Measurements from ENCODE around the gene IMMP2L. TPM values are rescaled to one million over a fixed set of nuclear protein-coding genes. Genes with fewer than 3 reads are reported as not detected.

The IMMP2L gene
- total and polyA plus RNA-seq, 2 donors (not counting 3 experiments of a cell fraction or from before 2014, with no cell fraction given) = 9.9 to 11.8 TPM

DNA sequence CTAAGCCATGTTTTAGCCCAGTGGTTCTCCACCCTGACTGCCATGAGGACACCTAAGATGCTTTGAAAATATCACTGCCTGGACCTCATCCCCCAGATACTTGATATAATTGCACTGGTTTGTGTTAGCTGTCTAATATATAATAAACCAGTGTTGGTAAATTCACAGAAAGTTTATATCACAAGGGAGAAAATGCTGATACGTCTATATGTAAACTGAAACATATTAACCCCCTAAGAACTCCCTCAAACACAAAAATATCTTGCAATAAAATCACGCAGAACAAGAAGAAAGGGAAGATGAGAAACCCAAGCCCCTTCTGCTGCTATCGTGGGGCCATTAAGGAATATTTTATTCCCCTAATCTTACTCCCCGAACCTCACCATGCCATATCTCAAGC is 8.2 kb downstream of the IMMP2L start:
- BruUV-seq (replicated peaks) = no TSS peak
- H3K4me1 ChIP-seq (ENCODE audit: control insufficient read depth, extremely low read depth, insufficient read depth, low read length) = no peaks in the 10 kb centered on the region
- H3K9me1 ChIP-seq (replicated peaks; ENCODE audit: control insufficient read depth, extremely low read depth, insufficient read depth, low read length) = no peaks in the 10 kb centered on the region
- DNase-seq (ENCODE audit: low read depth, low spot score) (no peak), FAIRE-seq (no peak)
- CTCF ChIA-PET = no interaction called here
- H3K9ac ChIP-seq (replicated peaks; ENCODE audit: extremely low read depth, insufficient read depth, low read length) = no peak overlapping the region
- no peak overlapping the region for H3K4me2 ChIP-seq (ENCODE audit: insufficient read depth, low read length)
- no peaks in the 10 kb centered on the region for H3K79me2 ChIP-seq (ENCODE audit: control insufficient read depth, insufficient read depth, low read length)
- H3K9me3 ChIP-seq (replicated peaks; ENCODE audit: control insufficient read depth, insufficient read depth, low read length) = no peaks in the 10 kb centered on the region
- TF ChIP-seq, protein P1, sequence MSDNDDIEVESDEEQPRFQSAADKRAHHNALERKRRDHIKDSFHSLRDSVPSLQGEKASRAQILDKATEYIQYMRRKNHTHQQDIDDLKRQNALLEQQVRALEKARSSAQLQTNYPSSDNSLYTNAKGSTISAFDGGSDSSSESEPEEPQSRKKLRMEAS (IDR thresholded peaks at IDR 0.05; ENCODE audit: insufficient read depth, insufficient read length) = no peak
- TF ChIP-seq POLR2A (IDR thresholded peaks at IDR 0.05; ENCODE audit: low read depth, low read length) = no peak
- no peak for TF ChIP-seq GATA2 (IDR thresholded peaks at IDR 0.05; ENCODE audit: insufficient read depth, insufficient read length, low read depth, low read length)
- no peak for TF ChIP-seq POLR2AphosphoS5 (IDR thresholded peaks at IDR 0.05; ENCODE audit: insufficient read depth, low read depth, low read length)
- no peak for TF ChIP-seq JUN (IDR thresholded peaks at IDR 0.05; ENCODE audit: borderline replicate concordance, insufficient read depth, insufficient read length, low read depth)
- no peak for TF ChIP-seq MYC (IDR thresholded peaks at IDR 0.05; ENCODE audit: low read depth, low read length)
- TF ChIP-seq FOS (IDR thresholded peaks at IDR 0.05; ENCODE audit: borderline replicate concordance, insufficient read depth, low read length) = no peak
- no peaks in the 10 kb centered on the region for H3K27me3 ChIP-seq (ENCODE audit: control insufficient read depth in 2 of 2, insufficient read depth in 2 of 2, low read length in 2 of 2)
- no peak overlapping the region for H3K4me3 ChIP-seq (replicated peaks in 1 of 3; ENCODE audit: insufficient read depth in 1 of 3, low read depth in 1 of 3, low read length in 3 of 3)
- no peak overlapping the region for H3K27ac ChIP-seq (ENCODE audit: insufficient read depth, low read depth, low read length)
- POLR2A ChIA-PET = no interaction called here
- intact Hi-C loops (cut with micrococcal nuclease) = no loop called here
- dilution Hi-C loops (cut with MboI; ENCODE audit: extremely low pct_ligation_motif_present, low sequenced_read_pairs) = no loop called here
- H4K20me1 ChIP-seq (replicated peaks; ENCODE audit: control insufficient read depth, extremely low read depth, insufficient read depth, low read length) = no peaks in the 10 kb centered on the region
- H3K36me3 ChIP-seq (ENCODE audit: control insufficient read depth in 2 of 2, extremely low read depth in 1 of 2, insufficient read depth in 2 of 2, low read length in 2 of 2) = no peaks in the 10 kb centered on the region
- no peak overlapping the region for H2AFZ ChIP-seq (ENCODE audit: low read depth, low read length)

- POLR2A ChIA-PET = no interaction called here
- Histone ChIP-seq H3K27ac (ENCODE audit: insufficient read depth, low read depth, low read length) (no peak overlapping the region), H4K20me1 (replicated peaks; ENCODE audit: control insufficient read depth, extremely low read depth, insufficient read depth, low read length) (no peaks in the 10 kb centered on the region), H3K9ac (replicated peaks; ENCODE audit: extremely low read depth, insufficient read depth, low read length) (no peak overlapping the region), H2AFZ (ENCODE audit: low read depth, low read length) (no peak overlapping the region), H3K4me3 (replicated peaks in 1 of 3; ENCODE audit: insufficient read depth in 1 of 3, low read depth in 1 of 3, low read length in 3 of 3) (no peak overlapping the region), H3K27me3 (ENCODE audit: control insufficient read depth in 2 of 2, insufficient read depth in 2 of 2, low read length in 2 of 2) (no peaks in the 10 kb centered on the region), H3K36me3 (ENCODE audit: control insufficient read depth in 2 of 2, extremely low read depth in 1 of 2, insufficient read depth in 2 of 2, low read length in 2 of 2) (no peaks in the 10 kb centered on the region), H3K79me2 (ENCODE audit: control insufficient read depth, insufficient read depth, low read length) (no peaks in the 10 kb centered on the region), H3K4me2 (ENCODE audit: insufficient read depth, low read length) (no peak overlapping the region), H3K9me3 (replicated peaks; ENCODE audit: control insufficient read depth, insufficient read depth, low read length) (no peaks in the 10 kb centered on the region), H3K4me1 (ENCODE audit: control insufficient read depth, extremely low read depth, insufficient read depth, low read length) (no peaks in the 10 kb centered on the region), H3K9me1 (replicated peaks; ENCODE audit: control insufficient read depth, extremely low read depth, insufficient read depth, low read length) (no peaks in the 10 kb centered on the region)
- TF ChIP-seq GATA2 (IDR thresholded peaks at IDR 0.05; ENCODE audit: insufficient read depth, insufficient read length, low read depth, low read length) = no peak
- no peak for TF ChIP-seq POLR2AphosphoS5 (IDR thresholded peaks at IDR 0.05; ENCODE audit: insufficient read depth, low read depth, low read length)
- TF ChIP-seq, protein P2, sequence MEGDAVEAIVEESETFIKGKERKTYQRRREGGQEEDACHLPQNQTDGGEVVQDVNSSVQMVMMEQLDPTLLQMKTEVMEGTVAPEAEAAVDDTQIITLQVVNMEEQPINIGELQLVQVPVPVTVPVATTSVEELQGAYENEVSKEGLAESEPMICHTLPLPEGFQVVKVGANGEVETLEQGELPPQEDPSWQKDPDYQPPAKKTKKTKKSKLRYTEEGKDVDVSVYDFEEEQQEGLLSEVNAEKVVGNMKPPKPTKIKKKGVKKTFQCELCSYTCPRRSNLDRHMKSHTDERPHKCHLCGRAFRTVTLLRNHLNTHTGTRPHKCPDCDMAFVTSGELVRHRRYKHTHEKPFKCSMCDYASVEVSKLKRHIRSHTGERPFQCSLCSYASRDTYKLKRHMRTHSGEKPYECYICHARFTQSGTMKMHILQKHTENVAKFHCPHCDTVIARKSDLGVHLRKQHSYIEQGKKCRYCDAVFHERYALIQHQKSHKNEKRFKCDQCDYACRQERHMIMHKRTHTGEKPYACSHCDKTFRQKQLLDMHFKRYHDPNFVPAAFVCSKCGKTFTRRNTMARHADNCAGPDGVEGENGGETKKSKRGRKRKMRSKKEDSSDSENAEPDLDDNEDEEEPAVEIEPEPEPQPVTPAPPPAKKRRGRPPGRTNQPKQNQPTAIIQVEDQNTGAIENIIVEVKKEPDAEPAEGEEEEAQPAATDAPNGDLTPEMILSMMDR (IDR thresholded peaks at IDR 0.05; ENCODE audit: extremely low read depth in 1 of 2, insufficient read depth in 1 of 2, low read depth in 1 of 2, low read length in 2 of 2) = no peak
- TF ChIP-seq EZH2 (IDR thresholded peaks at IDR 0.05; ENCODE audit: borderline replicate concordance, low read depth, low read length, severe bottlenecking) = no peak
- TF ChIP-seq, protein P1 (IDR thresholded peaks at IDR 0.05; ENCODE audit: insufficient read depth, insufficient read length) = no peak
- TF ChIP-seq FOS (IDR thresholded peaks at IDR 0.05; ENCODE audit: borderline replicate concordance, insufficient read depth, low read length) = no peak
- no peak for TF ChIP-seq MYC (IDR thresholded peaks at IDR 0.05; ENCODE audit: low read depth, low read length)
- TF ChIP-seq JUN (IDR thresholded peaks at IDR 0.05; ENCODE audit: borderline replicate concordance, insufficient read depth, insufficient read length, low read depth) = no peak
- no peak for TF ChIP-seq POLR2A (IDR thresholded peaks at IDR 0.05; ENCODE audit: low read depth, low read length)
- FAIRE-seq (no peak), DNase-seq (ENCODE audit: low read depth, low spot score) (no peak)
- BruUV-seq (replicated peaks) = no TSS peak
- CTCF ChIA-PET = no interaction called here
- intact Hi-C loops (cut with micrococcal nuclease) (no loop called here), dilution Hi-C loops (cut with MboI; ENCODE audit: extremely low pct_ligation_motif_present, low sequenced_read_pairs) (no loop called here)
Observed at GRCh38 chr7:111541067-111541466, 21.2 kb downstream of the IMMP2L start.
